Measurements from ENCODE around the gene BMX. TPM values are rescaled to one million over a fixed set of nuclear protein-coding genes. Genes with fewer than 3 reads are reported as not detected.

BMX gene
- total RNA-seq, 1 donor from 2014 or later = 68.9 TPM

- DNase-seq (ENCODE audit: low read depth in 2 of 2) = no peak
Observed at GRCh38 chrX:15507005-15507404, 6.4 kb downstream of the BMX start.

GRCh38 chrX:15509845-15510244, 9.2 kb downstream of the BMX start:
- DNase-seq (ENCODE audit: low read depth in 2 of 2) = no peak

DNA sequence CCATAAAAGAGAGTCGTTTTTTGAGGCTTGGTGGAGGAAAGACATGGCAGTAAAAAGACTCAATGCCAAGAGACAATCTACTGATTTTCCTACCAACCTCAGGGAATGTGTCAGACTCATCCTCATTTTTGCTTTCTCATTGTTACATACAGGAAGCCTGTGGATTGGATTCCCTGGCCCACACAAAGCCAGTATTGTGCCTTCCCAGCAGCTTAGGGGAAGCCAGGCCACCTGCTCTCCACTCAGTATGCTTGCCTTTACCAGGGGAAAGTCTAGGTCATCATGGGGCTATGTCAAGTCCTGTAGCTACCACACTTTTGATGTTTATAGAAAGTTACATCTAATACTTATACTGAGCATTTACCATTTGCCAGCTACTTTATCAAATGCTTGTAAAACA, 11.0 kb downstream of the BMX start:
- DNase-seq (ENCODE audit: low read depth in 2 of 2) = peak; percentile 85 to 88

DNA sequence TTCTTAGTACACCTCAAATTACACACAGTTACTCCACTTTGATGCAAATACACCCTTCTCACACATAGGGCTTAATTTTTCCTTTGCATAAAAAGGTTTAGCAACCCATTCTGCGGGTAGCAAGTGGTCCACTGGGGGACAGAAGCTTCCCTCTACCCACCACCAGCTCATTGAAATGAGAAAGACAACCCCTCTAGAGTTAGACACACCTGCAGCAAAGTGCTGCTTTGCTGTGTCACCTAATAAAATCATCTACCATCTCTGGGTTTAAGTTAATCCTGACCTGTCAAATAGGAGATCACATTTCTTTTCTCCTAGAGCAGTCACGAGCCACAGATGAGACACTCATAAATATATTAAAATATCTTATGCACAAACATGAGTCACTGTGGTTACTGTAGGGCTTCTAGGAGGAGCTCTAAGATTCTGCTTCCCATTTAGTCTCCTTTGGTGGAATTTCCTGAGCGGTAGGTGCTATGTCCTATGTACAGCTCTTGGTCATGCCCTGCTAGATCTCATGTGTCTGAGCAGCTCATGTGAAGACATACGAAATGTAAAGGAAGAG, 11.9 kb downstream of the BMX start:
- peak in 1 of 2 donors; percentile 46 for DNase-seq (ENCODE audit: low read depth in 2 of 2)

GRCh38 chrX:15514279-15514678, 13.7 kb downstream of the BMX start:
- no peak for DNase-seq (ENCODE audit: low read depth in 2 of 2)

DNA sequence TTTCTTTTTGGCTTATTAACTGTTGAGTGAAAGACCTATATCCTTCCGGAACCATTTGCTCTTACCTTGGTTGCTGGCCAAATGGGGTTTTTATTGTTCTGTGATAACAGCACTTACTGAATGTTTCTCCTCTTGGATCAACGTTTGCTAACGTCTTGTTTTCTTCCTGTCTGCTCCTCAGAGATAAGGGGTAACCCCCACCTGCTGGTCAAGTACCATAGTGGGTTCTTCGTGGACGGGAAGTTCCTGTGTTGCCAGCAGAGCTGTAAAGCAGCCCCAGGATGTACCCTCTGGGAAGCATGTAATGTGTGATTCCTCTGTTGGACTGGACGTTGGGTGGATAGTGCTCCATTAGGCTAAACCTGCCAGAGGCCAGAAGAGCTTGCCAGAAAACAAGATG, 15.3 kb downstream of the BMX start:
- DNase-seq (ENCODE audit: low read depth in 2 of 2) = peak; percentile 86 to 96

- no peak for DNase-seq (ENCODE audit: low read depth in 2 of 2)
Observed at GRCh38 chrX:15522464-15522863, 21.9 kb downstream of the BMX start.

- DNase-seq (ENCODE audit: low read depth in 2 of 2) = no peak
Observed at GRCh38 chrX:15523088-15523487, 22.5 kb downstream of the BMX start.

GRCh38 chrX:15524417-15524816, 23.8 kb downstream of the BMX start:
- DNase-seq (ENCODE audit: low read depth in 2 of 2) = peak in 1 of 2 donors; percentile 72

DNA sequence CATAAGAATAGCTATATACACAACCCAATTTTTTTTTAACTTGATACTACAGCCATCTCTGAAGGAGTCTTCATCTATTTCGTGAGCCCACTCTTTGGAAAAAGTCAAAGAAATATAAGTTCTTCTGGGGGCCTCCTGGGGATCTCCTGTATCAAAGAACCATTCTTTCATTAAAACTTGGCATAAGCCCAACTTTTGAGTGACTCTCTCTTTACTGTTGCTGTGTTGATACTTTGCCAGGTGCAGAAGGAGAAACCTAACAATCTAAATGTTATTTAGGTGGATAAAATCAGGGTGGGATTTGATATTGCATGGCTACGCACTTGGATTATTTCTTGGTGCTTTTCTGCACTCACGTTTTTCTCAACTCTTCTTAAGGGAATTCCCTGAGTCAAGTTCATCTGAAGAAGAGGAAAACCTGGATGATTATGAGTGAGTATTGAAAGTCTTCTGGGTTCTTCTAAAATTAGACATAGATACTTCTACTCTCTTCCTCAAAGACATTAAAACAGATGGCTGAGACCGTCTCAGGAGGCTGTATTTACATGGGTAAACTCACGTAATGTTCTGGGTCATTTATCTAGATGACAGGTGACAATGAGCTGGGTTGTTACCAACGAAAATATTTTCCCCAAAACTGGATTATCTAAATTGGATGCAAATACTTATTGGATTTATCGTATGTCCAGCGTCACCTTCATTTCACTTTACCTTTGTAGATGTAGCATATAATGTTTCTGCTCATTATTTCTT, 25.2 kb downstream of the BMX start:
- peak in 1 of 2 donors; percentile 29 for DNase-seq (ENCODE audit: low read depth in 2 of 2)

- no peak for DNase-seq (ENCODE audit: low read depth in 2 of 2)
Observed at GRCh38 chrX:15529165-15529564, 28.6 kb downstream of the BMX start.

- DNase-seq (ENCODE audit: low read depth in 2 of 2) = no peak
Observed at GRCh38 chrX:15530318-15530717, 29.7 kb downstream of the BMX start.

GRCh38 chrX:15546745-15547144, 46.1 kb downstream of the BMX start:
- DNase-seq (ENCODE audit: low read depth in 2 of 2) = no peak

- DNase-seq (ENCODE audit: low read depth in 2 of 2) = no peak
Observed at GRCh38 chrX:15547356-15547755, 46.7 kb downstream of the BMX start.

GRCh38 chrX:15549189-15550012, 48.8 kb downstream of the BMX start:
- DNase-seq (ENCODE audit: low read depth in 2 of 2) = no peak

DNA sequence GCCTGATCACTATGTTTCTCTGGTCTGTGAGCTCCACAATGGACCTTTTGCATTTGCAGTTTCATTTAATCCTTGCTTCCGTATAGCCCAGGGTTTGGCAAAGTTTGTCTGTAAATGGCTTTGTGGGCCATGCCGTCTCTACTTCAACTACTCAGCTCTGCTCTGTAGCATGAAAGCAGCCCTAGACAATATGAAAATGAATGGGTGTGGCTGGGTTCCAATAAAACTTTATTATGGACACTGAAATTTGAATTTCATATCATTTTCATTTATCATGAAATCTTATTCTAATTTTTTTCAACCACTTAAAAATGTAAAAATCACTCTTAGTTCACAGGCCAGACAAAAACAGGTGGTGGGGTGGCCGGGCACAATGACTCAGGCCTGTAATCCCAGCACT, 58.6 kb downstream of the BMX start:
- no peak for DNase-seq (ENCODE audit: low read depth in 2 of 2)

DNA sequence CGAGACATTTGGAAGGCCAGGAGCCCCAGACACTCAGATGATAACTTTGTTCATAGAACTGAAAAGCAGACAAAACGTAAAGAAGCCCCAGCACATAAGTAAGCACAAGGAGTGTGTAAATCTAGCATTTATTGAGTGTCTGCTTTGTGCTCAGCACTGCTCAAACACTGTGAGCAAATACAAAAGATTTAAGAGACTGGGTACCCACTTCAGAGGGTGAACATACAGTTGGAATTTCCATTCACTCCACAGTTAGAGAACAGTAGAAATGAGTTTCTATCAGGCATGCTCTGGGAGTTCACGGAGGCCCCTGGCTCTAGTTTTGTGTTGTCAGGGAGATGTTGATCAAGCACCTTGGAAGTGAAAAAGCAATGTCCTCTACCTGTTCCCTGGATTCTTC, 60.3 kb downstream of the BMX start:
- DNase-seq (ENCODE audit: low read depth in 2 of 2) = no peak

DNA sequence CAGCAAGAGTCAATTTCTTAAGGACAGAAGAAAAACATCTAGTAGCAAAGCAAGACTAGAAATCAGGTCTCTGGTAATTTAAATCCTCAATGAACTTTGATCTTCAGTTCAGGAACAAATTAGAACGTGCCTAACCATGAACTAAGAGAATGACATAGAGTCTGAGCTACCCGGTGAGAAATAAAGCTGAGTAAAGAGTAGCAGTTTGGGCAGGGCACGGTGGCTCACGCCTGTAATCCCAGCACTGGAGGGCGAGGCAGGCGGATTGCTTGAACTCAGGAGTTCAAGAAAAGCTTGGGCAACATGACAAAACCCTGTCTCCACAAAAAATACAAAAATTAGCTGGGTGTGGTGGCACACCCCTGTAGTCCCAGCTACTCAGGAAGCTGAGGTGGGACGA, 62.4 kb downstream of the BMX start:
- no peak for DNase-seq (ENCODE audit: low read depth in 2 of 2)

GRCh38 chrX:15564981-15565579, 64.5 kb downstream of the BMX start:
- DNase-seq (ENCODE audit: low read depth in 2 of 2) = peak; percentile 60 to 86

- DNase-seq (ENCODE audit: low read depth in 2 of 2) = peak in 1 of 2 donors; percentile 28
Observed at GRCh38 chrX:15566244-15566643, 65.6 kb downstream of the BMX start.

DNA sequence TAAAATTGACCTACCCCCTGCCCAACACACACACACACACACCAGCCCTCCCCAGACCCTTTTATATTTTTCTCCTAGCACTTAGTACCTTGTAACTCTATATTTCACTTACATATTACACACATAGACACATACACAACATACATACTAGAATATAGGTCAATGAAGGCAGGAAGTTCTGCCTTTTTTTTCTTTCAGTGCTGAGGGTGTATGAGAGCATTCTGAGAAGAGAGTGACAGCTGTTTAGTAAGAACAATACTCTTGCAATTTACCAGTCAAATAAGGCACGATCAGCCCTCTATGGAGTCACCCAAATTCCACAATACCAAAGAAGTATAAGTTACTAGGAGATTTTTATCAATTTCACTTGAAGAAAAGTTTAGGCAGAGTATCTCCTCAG, 66.7 kb downstream of the BMX start:
- no peak for DNase-seq (ENCODE audit: low read depth in 2 of 2)

All from dermis microvascular lymphatic vessel endothelial cell (primary cell).